ENCODE results near the gene MTMR4. TPM values are rescaled to one million over a fixed set of nuclear protein-coding genes. Genes with fewer than 3 reads are reported as not detected.
A peak's percentile ranks its signal among the peaks of the same experiment; 100 is the strongest.
"Not testable (repeated sequence)": the region's sequence is repeated elsewhere in the genome, so short reads cannot be mapped to it uniquely, and the experiment has no call there.

Gene MTMR4
- total RNA-seq, 3 donors from 2014 or later: 79.4 to 92.8 (median 81.8) TPM

DNA sequence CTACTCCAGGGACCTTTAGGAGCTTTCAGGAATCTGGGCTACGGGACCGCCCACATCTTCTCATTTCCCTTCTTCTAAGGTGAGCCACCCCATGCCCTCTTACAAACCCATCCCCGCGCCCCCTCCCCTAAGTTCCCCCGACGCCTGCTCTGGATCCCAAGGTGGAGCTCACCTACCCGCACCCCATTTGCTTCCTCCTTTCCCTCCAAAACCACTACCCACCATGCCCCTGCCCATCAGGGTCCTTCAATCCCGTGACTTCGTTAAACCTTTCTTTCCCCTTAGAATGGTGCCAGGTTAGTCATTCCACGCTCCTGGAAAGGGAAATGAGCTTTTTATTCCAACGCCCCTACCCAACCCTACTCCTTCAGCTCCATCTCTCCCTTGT lies 326 bp upstream of the MTMR4 start:
- H3K27me3 Mint-ChIP-seq (ENCODE audit: low read depth): no peaks in the 10 kb centered on the region
- H3K4me3 Mint-ChIP-seq: peak overlapping the region; percentile 78
- ATAC-seq: no peak
- peaks cover 43% of the 10 kb centered on the region for H3K4me1 Mint-ChIP-seq (ENCODE audit: low read depth)
- DNase-seq: no peak
- H3K36me3 Mint-ChIP-seq (ENCODE audit: insufficient read depth): peaks cover 19% of the 10 kb centered on the region
- H3K9me3 Mint-ChIP-seq: no peaks in the 10 kb centered on the region

DNA sequence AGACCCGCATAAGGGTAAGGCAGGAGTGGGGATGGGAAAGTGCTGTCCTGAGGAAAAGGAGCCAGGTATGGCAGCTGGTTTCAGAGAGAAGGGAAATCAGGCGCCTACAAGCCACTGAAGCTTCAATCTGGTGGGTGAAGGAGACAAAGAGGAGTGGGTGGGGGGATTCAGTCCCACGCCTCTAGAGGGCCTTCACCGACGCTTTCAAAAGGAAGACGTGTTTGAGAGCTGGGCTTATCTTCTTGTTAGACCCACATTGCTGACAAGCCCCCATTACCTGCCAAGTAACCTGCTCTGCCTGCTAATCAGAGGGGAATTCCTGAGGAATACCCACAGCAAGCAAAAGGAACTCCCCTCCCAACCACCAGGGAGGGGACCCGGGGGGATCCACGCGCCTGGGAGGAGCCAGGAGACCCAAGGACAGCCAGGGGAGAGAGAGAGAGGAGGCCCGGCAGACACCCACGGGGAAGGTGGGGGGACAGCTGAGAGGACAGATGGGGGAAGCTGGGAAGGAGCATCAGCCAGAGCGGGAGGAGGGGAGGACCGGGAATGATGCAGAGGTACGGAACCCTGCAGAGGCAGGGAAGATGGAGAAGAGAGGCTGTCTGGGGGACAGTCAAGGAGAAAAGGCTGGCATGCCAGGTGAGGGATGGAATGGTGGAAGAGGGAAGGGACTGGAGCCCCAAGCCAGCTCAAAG lies 1.0 kb downstream of the MTMR4 start:
- Mint-ChIP-seq H3K4me1 (ENCODE audit: low read depth) (peaks cover 39% of the 10 kb centered on the region), H3K27me3 (ENCODE audit: low read depth) (no peaks in the 10 kb centered on the region), H3K9me3 (no peaks in the 10 kb centered on the region), H3K4me3 (peak overlapping the region; percentile 87), H3K36me3 (ENCODE audit: insufficient read depth) (peaks cover 26% of the 10 kb centered on the region)
- no peak for ATAC-seq
- DNase-seq: peak; percentile 7

GRCh38 chr17:58510075-58510474 lies 4.4 kb downstream of the MTMR4 start:
- ATAC-seq (no peak), DNase-seq (no peak)
- peaks cover 17% of the 10 kb centered on the region for H3K4me1 Mint-ChIP-seq (ENCODE audit: low read depth)
- no peak overlapping the region for H3K4me3 Mint-ChIP-seq
- no peaks in the 10 kb centered on the region for H3K27me3 Mint-ChIP-seq (ENCODE audit: low read depth)
- H3K36me3 Mint-ChIP-seq (ENCODE audit: insufficient read depth): peaks cover 48% of the 10 kb centered on the region
- H3K9me3 Mint-ChIP-seq: no peaks in the 10 kb centered on the region

GRCh38 chr17:58508341-58509067 lies 5.9 kb downstream of the MTMR4 start:
- peaks cover 60% of the 10 kb centered on the region for H3K36me3 Mint-ChIP-seq (ENCODE audit: insufficient read depth)
- H3K9me3 Mint-ChIP-seq: no peaks in the 10 kb centered on the region
- peaks cover 12% of the 10 kb centered on the region for H3K4me1 Mint-ChIP-seq (ENCODE audit: low read depth)

GRCh38 chr17:58507123-58507634 lies 7.3 kb downstream of the MTMR4 start:
- ATAC-seq (no peak), DNase-seq (no peak)
- Mint-ChIP-seq H3K9me3 (no peaks in the 10 kb centered on the region), H3K4me1 (ENCODE audit: low read depth) (peaks cover 3% of the 10 kb centered on the region), H3K36me3 (ENCODE audit: insufficient read depth) (peaks cover 67% of the 10 kb centered on the region), H3K4me3 (no peak overlapping the region), H3K27me3 (ENCODE audit: low read depth) (no peaks in the 10 kb centered on the region)

More at GRCh38 chr17:58508341-58509067, 5.9 kb downstream of the MTMR4 start:
- Mint-ChIP-seq H3K4me3 (peak overlapping the region; percentile 19), H3K27me3 (ENCODE audit: low read depth) (no peaks in the 10 kb centered on the region)
- DNase-seq: no peak
- no peak for ATAC-seq

- Mint-ChIP-seq H3K4me1 (ENCODE audit: low read depth) (peaks cover 1% of the 10 kb centered on the region), H3K4me3 (no peak overlapping the region), H3K9me3 (no peaks in the 10 kb centered on the region), H3K27me3 (ENCODE audit: low read depth) (no peaks in the 10 kb centered on the region), H3K36me3 (ENCODE audit: insufficient read depth) (peaks cover 64% of the 10 kb centered on the region)
- DNase-seq: no peak
- ATAC-seq: no peak
Measured at GRCh38 chr17:58506354-58507080, 7.9 kb downstream of the MTMR4 start.

GRCh38 chr17:58504826-58505351 lies 9.5 kb downstream of the MTMR4 start:
- DNase-seq (no peak), ATAC-seq (no peak)
- peaks cover 1% of the 10 kb centered on the region for H3K4me1 Mint-ChIP-seq (ENCODE audit: low read depth)
- no peaks in the 10 kb centered on the region for H3K27me3 Mint-ChIP-seq (ENCODE audit: low read depth)
- H3K4me3 Mint-ChIP-seq: no peak overlapping the region
- peaks cover 51% of the 10 kb centered on the region for H3K36me3 Mint-ChIP-seq (ENCODE audit: insufficient read depth)
- H3K9me3 Mint-ChIP-seq: no peaks in the 10 kb centered on the region

DNA sequence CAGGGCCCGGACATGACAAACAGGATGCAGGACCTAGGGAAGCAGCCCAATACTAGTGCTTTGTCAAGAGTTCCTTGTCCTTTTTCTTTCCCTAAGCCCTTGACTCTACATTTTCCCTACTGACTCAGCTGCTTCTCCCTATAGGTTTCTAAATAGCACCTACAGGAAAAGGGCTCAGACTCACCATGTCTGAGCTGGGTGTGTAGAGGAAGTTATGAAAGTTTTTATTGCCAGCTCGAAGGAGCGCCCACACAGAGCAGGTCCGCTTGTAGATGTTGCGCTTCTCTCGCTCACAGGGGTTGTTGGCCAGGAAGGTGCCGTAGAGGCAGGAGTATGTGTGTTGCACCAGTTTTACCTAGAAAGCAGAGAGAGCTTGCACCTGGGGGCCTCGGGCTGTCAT lies 10.6 kb downstream of the MTMR4 start:
- Mint-ChIP-seq H3K36me3 (ENCODE audit: insufficient read depth) (peaks cover 47% of the 10 kb centered on the region), H3K27me3 (ENCODE audit: low read depth) (no peaks in the 10 kb centered on the region), H3K4me1 (ENCODE audit: low read depth) (peaks cover 1% of the 10 kb centered on the region), H3K9me3 (no peaks in the 10 kb centered on the region), H3K4me3 (no peak overlapping the region)
- no peak for ATAC-seq
- DNase-seq: no peak

- not testable (repeated sequence) for H3K27me3 Mint-ChIP-seq (ENCODE audit: low read depth); DNase-seq; H3K9me3 Mint-ChIP-seq; H3K4me1 Mint-ChIP-seq (ENCODE audit: low read depth); H3K4me3 Mint-ChIP-seq; ATAC-seq
- H3K36me3 Mint-ChIP-seq (ENCODE audit: insufficient read depth): peaks cover 46% of the 10 kb centered on the region
Measured at GRCh38 chr17:58503134-58503533, 11.3 kb downstream of the MTMR4 start.

DNA sequence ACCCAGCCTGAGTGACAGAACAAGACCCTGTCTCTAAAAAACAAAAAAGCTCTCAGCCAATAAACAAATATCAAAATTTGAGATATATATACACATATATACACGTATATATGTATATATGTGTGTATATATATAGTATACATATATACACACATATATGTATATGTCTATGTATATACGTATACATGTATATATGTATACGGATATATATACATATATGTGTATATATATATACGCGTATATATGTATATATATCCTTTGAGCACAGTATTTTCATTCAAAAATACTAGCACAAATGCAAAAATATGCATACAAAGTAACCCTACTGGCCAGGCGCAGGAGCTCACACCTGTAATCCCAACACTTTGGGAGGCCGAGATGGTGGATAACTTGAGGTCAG lies 13.0 kb downstream of the MTMR4 start:
- ATAC-seq: no peak
- no peaks in the 10 kb centered on the region for H3K9me3 Mint-ChIP-seq
- peaks cover 1% of the 10 kb centered on the region for H3K4me1 Mint-ChIP-seq (ENCODE audit: low read depth)
- H3K4me3 Mint-ChIP-seq: no peak overlapping the region
- no peak for DNase-seq
- H3K36me3 Mint-ChIP-seq (ENCODE audit: insufficient read depth): peaks cover 40% of the 10 kb centered on the region
- H3K27me3 Mint-ChIP-seq (ENCODE audit: low read depth): no peaks in the 10 kb centered on the region

- DNase-seq: no peak
- no peaks in the 10 kb centered on the region for H3K4me1 Mint-ChIP-seq (ENCODE audit: low read depth)
- H3K27me3 Mint-ChIP-seq (ENCODE audit: low read depth): no peaks in the 10 kb centered on the region
- peaks cover 40% of the 10 kb centered on the region for H3K36me3 Mint-ChIP-seq (ENCODE audit: insufficient read depth)
- H3K4me3 Mint-ChIP-seq: no peak overlapping the region
- H3K9me3 Mint-ChIP-seq: no peaks in the 10 kb centered on the region
- no peak for ATAC-seq
Measured at GRCh38 chr17:58498177-58498828, 16.1 kb downstream of the MTMR4 start.

DNA sequence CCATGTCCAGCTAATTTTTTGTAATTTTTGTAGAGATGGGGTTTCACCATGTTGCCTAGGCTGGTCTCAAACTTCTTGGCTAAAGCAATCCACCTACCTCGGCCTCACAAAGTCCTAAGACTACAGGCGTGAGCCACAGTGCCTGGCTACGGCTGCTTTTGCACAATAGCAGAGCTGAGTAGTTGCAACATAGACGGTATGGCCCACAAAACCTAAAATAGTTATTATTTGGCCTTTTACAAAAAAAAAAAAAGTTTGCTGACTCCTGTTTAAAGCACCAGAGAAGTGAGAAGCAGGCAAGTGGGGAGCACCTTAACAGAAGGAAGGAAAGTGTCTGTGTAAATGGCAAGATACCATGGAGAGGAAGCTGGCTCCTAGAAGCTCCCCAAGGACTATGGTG lies 20.9 kb downstream of the MTMR4 start:
- ATAC-seq (no peak), DNase-seq (no peak)
- H3K4me1 Mint-ChIP-seq (ENCODE audit: low read depth): peaks cover 8% of the 10 kb centered on the region
- H3K4me3 Mint-ChIP-seq: no peak overlapping the region
- no peaks in the 10 kb centered on the region for H3K27me3 Mint-ChIP-seq (ENCODE audit: low read depth)
- no peaks in the 10 kb centered on the region for H3K9me3 Mint-ChIP-seq
- H3K36me3 Mint-ChIP-seq (ENCODE audit: insufficient read depth): peaks cover 56% of the 10 kb centered on the region

DNA sequence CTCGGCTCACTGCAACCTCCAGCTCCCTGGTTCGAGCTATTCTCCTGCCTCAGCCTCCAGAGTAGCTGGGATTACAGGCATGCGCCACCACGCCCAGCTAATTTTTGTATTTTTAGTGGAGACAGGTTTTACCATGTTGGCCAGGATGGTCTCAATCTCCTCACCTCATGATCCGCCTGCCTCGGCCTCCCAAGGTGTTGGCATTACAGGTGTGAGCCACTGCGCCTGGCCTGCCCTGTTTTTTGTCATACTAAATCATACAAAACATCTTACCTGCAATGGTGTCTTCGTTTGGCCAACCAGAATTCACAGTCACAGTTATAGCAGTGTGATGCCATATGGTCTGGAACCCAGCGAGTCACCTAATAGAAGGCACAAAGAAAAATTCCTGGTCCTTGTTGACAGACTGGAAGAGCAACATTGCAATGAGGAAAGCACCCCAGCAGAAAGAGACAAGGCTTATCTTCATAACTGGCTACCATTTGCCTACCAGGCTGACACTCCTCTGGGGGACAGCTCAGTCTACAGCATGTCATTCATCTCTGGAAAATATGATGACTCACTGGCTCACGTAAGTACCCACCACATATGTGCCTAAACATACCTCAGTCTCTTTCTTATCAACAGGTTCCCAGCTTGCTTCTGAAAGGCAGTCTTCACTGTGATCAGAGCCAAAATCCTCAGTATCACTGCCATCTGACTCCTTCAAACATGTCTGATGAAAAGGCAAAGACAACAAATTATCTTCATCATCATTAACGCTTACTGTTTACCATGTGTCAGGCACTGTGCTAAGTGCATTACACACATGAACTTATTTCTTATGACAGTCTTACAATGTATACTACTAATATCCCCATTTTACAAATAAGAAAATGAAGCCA lies 22.0 kb downstream of the MTMR4 start:
- no peak overlapping the region for H3K4me3 Mint-ChIP-seq
- H3K9me3 Mint-ChIP-seq: no peaks in the 10 kb centered on the region
- ATAC-seq (peak; percentile 89 to 90), DNase-seq (no peak)
- peaks cover 50% of the 10 kb centered on the region for H3K36me3 Mint-ChIP-seq (ENCODE audit: insufficient read depth)
- H3K4me1 Mint-ChIP-seq (ENCODE audit: low read depth): peaks cover 8% of the 10 kb centered on the region
- no peaks in the 10 kb centered on the region for H3K27me3 Mint-ChIP-seq (ENCODE audit: low read depth)

Measured in activated T-cell treated with anti-CD3 and anti-CD28 coated beads, Interleukin-2, amount 50 U/mL, for 4 hours (primary cell).